ENCODE results near the gene USP47.

The USP47 gene

DNA sequence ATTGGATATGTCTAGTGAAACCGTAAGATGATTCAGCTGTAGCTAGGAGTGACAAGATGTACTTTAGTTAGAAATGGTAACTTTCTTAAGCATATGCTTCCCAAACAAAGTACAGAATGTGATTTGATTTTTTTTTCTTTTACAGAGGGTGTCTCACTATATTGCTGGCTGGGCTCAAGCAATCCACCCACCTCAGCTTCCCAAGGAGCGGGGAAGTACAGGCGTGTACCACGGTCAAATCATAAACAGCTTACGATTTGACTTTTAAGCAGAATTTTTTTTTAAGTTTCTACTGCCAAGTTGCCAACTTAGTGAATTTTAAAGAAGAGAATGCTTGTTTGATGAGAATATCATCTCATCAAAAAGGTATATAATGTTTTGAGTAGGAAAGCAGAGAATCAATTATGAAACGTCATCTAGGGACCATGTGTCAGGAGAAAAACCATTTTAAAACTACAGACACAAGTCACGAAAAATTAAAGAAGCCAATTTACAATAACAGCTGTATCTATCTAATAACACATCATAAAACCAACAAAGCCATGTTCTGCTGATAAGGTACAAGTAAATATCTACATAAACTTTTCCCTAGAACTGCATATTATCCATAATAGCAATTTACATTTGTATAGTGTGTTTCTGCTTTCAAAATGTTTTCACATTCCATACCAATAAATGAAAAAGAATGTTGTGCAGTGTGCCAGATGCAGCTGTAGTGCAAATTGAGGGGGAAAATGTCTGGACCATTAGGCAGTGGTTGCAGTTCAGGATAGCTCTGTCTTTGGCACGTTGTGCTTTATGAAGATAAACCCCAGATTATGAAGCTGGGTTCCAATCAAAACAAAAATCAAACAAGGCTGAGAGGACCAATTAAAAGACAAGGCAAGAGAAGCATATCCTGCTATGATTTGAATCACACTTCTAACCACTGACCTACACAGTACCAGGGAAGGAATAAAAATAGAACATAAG lies 33.7 kb upstream of the USP47 start:
- H3K9ac ChIP-seq (ENCODE audit: low read depth, low read length), result no peak overlapping the region
- H3K27me3 ChIP-seq (ENCODE audit: insufficient read depth, low read length, poor library complexity), result no peaks in the 10 kb centered on the region
- no peak overlapping the region for H3K27ac ChIP-seq (ENCODE audit: low read length)
- H3K4me1 ChIP-seq (ENCODE audit: insufficient read depth, low read length), result peaks cover 9% of the 10 kb centered on the region; the same call in 1 of the 2 replicates
- H3K36me3 ChIP-seq (ENCODE audit: insufficient read depth, low read length), result no peaks in the 10 kb centered on the region
- TF ChIP-seq, protein P1, sequence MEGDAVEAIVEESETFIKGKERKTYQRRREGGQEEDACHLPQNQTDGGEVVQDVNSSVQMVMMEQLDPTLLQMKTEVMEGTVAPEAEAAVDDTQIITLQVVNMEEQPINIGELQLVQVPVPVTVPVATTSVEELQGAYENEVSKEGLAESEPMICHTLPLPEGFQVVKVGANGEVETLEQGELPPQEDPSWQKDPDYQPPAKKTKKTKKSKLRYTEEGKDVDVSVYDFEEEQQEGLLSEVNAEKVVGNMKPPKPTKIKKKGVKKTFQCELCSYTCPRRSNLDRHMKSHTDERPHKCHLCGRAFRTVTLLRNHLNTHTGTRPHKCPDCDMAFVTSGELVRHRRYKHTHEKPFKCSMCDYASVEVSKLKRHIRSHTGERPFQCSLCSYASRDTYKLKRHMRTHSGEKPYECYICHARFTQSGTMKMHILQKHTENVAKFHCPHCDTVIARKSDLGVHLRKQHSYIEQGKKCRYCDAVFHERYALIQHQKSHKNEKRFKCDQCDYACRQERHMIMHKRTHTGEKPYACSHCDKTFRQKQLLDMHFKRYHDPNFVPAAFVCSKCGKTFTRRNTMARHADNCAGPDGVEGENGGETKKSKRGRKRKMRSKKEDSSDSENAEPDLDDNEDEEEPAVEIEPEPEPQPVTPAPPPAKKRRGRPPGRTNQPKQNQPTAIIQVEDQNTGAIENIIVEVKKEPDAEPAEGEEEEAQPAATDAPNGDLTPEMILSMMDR (IDR thresholded peaks at IDR 0.05; ENCODE audit: borderline replicate concordance, extremely low read depth, low read length, poor library complexity, severe bottlenecking), result no peak
- no peak for TF ChIP-seq EZH2 (IDR thresholded peaks at IDR 0.05; ENCODE audit: borderline replicate concordance, low read depth, low read length, severe bottlenecking)
- DNase-seq (no peak), ATAC-seq (ENCODE audit: insufficient read depth, low read depth) (no peak)
- no peaks in the 10 kb centered on the region for H3K79me2 ChIP-seq (ENCODE audit: insufficient read depth, low read length)
- H4K20me1 ChIP-seq (ENCODE audit: insufficient read depth, low read length), result no peaks in the 10 kb centered on the region
- no peak overlapping the region for H3K4me3 ChIP-seq (ENCODE audit: low read depth in 1 of 2, low read length in 2 of 2)
- no peak overlapping the region for H2AFZ ChIP-seq (ENCODE audit: low read depth, low read length)
- H3K9me3 ChIP-seq (ENCODE audit: insufficient read depth, low read length, severe bottlenecking), result no peaks in the 10 kb centered on the region
- H3K4me2 ChIP-seq (ENCODE audit: insufficient read depth, low read length), result no peak overlapping the region

DNA sequence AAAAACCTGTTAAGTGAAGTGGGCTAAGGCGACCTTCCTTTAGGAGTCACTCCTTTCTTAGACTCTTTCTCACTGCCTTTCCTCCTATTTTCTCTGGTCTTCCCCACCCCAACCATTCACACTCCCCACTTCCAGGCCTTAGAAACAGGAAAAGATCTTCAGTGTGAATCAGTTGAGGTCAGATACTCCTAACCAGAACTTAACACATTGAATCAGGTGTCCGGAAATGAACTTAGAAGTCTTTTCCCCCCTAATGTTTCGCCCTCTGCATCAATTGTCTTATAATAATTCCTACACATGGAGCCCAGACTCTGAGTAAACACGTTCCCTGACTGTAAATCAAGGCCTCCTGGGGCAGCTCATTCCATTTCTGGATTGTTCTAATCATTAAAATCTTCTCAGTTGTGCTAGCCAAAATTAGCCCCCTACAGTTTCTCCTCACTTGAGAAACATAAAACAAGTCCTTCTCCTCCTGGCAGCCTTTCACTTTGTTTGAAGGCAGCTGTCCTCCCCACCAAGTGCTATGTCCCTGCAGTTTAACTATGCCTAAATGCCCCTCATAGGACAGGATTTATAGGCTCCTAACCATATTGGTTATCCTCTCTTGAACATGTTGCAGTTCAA lies 32.7 kb upstream of the USP47 start:
- H3K9ac ChIP-seq (ENCODE audit: low read depth, low read length), result no peak overlapping the region
- DNase-seq, result no peak
- peaks cover 9% of the 10 kb centered on the region; the same call in 1 of the 2 replicates for H3K4me1 ChIP-seq (ENCODE audit: insufficient read depth, low read length)
- no peak overlapping the region for H3K4me2 ChIP-seq (ENCODE audit: insufficient read depth, low read length)
- ATAC-seq (ENCODE audit: insufficient read depth, low read depth), result 0 out of 3 replicates have a peak, but pooled peaks have one; percentile 31
- H2AFZ ChIP-seq (ENCODE audit: low read depth, low read length), result no peak overlapping the region
- H3K27ac ChIP-seq (ENCODE audit: low read length), result no peak overlapping the region
- TF ChIP-seq, protein P1 (IDR thresholded peaks at IDR 0.05; ENCODE audit: borderline replicate concordance, extremely low read depth, low read length, poor library complexity, severe bottlenecking), result no peak
- no peak for TF ChIP-seq EZH2 (IDR thresholded peaks at IDR 0.05; ENCODE audit: borderline replicate concordance, low read depth, low read length, severe bottlenecking)
- H3K9me3 ChIP-seq (ENCODE audit: insufficient read depth, low read length, severe bottlenecking), result no peaks in the 10 kb centered on the region
- H3K27me3 ChIP-seq (ENCODE audit: insufficient read depth, low read length, poor library complexity), result no peaks in the 10 kb centered on the region
- no peaks in the 10 kb centered on the region for H3K79me2 ChIP-seq (ENCODE audit: insufficient read depth, low read length)
- H3K36me3 ChIP-seq (ENCODE audit: insufficient read depth, low read length), result no peaks in the 10 kb centered on the region
- H4K20me1 ChIP-seq (ENCODE audit: insufficient read depth, low read length), result no peaks in the 10 kb centered on the region
- no peak overlapping the region for H3K4me3 ChIP-seq (ENCODE audit: low read depth in 1 of 2, low read length in 2 of 2)

DNA sequence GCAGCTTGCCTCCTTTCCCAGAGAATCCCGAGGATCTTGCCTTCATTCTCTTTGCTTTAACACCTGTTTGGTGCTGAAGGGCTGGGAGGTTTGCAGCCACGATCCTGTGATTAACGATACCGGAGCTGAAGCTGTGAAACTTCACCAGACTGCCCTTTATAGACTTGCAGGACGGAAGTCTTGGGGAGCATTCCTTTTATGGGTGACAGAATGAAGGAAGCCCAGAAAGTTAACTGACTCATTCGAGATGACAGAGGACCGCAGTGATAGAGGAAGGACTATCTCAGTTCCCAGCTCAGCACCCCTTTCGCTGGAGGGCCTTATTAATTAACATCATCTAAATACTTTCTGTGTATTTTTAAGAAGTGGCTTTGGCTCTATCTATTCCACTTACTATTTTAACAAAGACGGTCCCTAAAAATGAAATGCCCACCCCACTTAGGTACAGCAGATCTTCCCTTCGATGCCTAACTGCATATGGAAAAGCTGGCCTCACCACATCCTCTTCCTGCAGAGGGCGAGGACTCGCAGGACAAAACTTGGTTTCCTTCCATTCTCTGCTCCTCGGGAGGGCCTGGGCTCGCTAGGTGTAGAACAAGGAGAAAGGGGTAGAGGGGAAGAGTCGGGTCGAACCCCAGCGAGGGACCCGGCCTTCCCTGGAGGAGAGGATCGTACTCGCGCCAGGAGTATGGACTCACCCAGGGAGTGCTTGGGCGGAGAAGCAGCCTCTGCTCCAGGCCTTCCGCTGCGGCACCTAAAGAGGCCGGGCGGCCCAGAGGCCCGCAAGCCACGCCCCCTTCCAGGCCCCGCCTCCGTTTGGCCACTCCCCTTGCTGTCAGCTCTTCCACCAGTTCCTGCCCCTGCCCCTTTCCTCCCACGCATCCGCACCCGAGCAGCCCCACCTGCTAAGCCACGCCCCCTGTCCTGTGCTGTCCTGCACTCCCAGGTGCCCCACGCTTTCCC lies 30.7 kb upstream of the USP47 start:
- Histone ChIP-seq H2AFZ (ENCODE audit: low read depth, low read length) (no peak overlapping the region), H3K27ac (ENCODE audit: low read length) (no peak overlapping the region), H3K4me1 (ENCODE audit: insufficient read depth, low read length) (peaks cover 9% of the 10 kb centered on the region; the same call in 1 of the 2 replicates), H3K36me3 (ENCODE audit: insufficient read depth, low read length) (no peaks in the 10 kb centered on the region), H3K9me3 (ENCODE audit: insufficient read depth, low read length, severe bottlenecking) (no peaks in the 10 kb centered on the region), H3K4me3 (ENCODE audit: low read depth in 1 of 2, low read length in 2 of 2) (no peak overlapping the region), H3K4me2 (ENCODE audit: insufficient read depth, low read length) (no peak overlapping the region), H3K9ac (ENCODE audit: low read depth, low read length) (no peak overlapping the region), H4K20me1 (ENCODE audit: insufficient read depth, low read length) (no peaks in the 10 kb centered on the region), H3K79me2 (ENCODE audit: insufficient read depth, low read length) (no peaks in the 10 kb centered on the region), H3K27me3 (ENCODE audit: insufficient read depth, low read length, poor library complexity) (peaks cover 8% of the 10 kb centered on the region)
- TF ChIP-seq, protein P1 (IDR thresholded peaks at IDR 0.05; ENCODE audit: borderline replicate concordance, extremely low read depth, low read length, poor library complexity, severe bottlenecking), result no peak
- TF ChIP-seq EZH2 (IDR thresholded peaks at IDR 0.05; ENCODE audit: borderline replicate concordance, low read depth, low read length, severe bottlenecking), result no peak
- DNase-seq, result peak; percentile 18
- ATAC-seq (ENCODE audit: insufficient read depth, low read depth), result no peak
